ENCODE measurements around the gene S100A1. TPM values are rescaled to one million over a fixed set of nuclear protein-coding genes. Genes with fewer than 3 reads are reported as not detected.

S100A1 gene
- total RNA-seq, 3 donors from 2014 or later (not counting 1 experiment from before 2014, with no cell fraction given), result not detected

DNA sequence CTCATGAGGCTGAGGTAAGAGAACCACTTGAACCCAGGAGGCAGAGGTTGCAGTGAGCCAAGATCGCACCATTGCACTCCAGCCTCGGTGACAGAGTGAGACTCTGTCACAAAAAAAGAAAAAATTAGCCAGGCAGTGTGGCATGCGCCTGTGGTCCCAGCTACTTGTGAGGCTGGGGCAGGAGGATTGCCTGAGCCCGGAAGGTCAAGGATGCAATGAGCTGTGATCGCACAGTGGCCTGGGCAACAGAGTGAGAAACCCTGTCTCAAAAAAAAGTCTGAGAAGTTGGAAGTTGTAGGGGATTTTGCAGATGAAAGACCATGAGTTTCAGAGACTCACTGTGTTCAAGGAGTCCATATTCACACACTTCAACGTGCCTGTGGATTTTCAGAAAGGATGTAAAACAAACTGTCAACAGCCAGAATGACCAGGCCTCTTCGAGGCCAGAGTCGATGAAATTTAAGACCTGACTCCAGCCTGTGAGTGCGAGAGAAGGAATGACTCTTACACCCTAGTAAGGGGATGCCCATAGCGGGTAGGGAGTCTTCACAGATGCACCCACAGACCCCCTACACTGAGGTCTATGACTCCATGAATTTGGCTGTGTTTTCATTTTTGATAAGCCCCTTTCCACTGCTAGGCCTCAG, 3.1 kb upstream of the S100A1 start:
- no peaks in the 10 kb centered on the region for H3K36me3 Mint-ChIP-seq
- no peaks in the 10 kb centered on the region for H3K36me3 ChIP-seq (ENCODE audit: control insufficient read depth, insufficient read depth, low read length)
- no peak overlapping the region for H3K27ac ChIP-seq (ENCODE audit: low read length)
- intact Hi-C loops (cut with micrococcal nuclease), result no loop called here
- no peaks in the 10 kb centered on the region for H3K9me3 Mint-ChIP-seq
- H3K27me3 ChIP-seq (ENCODE audit: control insufficient read depth, insufficient read depth, low read length), result no peaks in the 10 kb centered on the region
- H3K4me1 Mint-ChIP-seq, result peaks cover 8 to 10% of the 10 kb centered on the region in 2 donors
- no peaks in the 10 kb centered on the region for H3K9me3 ChIP-seq (ENCODE audit: control insufficient read depth, insufficient read depth, low read length)
- H3K4me3 ChIP-seq (ENCODE audit: low read length), result no peak overlapping the region
- peaks cover 6 to 8% of the 10 kb centered on the region in 2 donors for H3K27me3 Mint-ChIP-seq (ENCODE audit: low read depth in 2 of 2)
- DNase-seq, result no peak
- H3K4me1 ChIP-seq (ENCODE audit: control insufficient read depth, insufficient read depth, low read length), result peaks cover 19% of the 10 kb centered on the region
- no peak for ATAC-seq
- H3K27ac Mint-ChIP-seq, result no peak overlapping the region
- 94% methylated on average over 10 of the region's 10 CpGs for WGBS (ENCODE audit: insufficient coverage)
- TF ChIP-seq, protein P1, sequence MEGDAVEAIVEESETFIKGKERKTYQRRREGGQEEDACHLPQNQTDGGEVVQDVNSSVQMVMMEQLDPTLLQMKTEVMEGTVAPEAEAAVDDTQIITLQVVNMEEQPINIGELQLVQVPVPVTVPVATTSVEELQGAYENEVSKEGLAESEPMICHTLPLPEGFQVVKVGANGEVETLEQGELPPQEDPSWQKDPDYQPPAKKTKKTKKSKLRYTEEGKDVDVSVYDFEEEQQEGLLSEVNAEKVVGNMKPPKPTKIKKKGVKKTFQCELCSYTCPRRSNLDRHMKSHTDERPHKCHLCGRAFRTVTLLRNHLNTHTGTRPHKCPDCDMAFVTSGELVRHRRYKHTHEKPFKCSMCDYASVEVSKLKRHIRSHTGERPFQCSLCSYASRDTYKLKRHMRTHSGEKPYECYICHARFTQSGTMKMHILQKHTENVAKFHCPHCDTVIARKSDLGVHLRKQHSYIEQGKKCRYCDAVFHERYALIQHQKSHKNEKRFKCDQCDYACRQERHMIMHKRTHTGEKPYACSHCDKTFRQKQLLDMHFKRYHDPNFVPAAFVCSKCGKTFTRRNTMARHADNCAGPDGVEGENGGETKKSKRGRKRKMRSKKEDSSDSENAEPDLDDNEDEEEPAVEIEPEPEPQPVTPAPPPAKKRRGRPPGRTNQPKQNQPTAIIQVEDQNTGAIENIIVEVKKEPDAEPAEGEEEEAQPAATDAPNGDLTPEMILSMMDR (IDR thresholded peaks at IDR 0.05), result no peak
- H3K4me3 Mint-ChIP-seq, result no peak overlapping the region

DNA sequence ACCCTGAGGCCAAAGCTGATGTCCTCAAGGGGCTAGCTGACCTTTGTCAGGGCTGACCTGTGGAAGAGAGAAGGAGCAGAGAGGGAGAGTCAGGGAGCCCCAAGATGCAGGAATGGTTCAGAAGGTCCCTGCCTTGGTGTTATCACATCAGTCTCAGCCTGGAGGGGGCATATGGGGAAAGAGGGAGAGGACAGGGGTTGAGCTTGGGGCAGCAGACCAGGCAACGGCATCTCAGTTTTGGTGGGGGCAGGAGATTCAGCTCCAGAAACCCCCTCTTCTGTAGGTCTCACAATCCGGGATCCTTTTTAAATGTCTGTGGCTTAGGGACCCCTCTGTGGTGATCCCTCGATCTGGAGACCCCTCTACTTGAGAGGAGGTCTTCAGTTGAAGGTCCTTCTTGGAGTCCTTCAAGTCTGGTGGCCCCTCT, 1.7 kb upstream of the S100A1 start:
- ATAC-seq (no peak), DNase-seq (no peak)
- Mint-ChIP-seq H3K4me1 (peaks cover 8 to 10% of the 10 kb centered on the region in 2 donors), H3K36me3 (no peaks in the 10 kb centered on the region), H3K27ac (peak overlapping the region in 1 of 2 donors; percentile 45), H3K9me3 (no peaks in the 10 kb centered on the region), H3K4me3 (no peak overlapping the region), H3K27me3 (ENCODE audit: low read depth in 2 of 2) (peaks cover 6 to 8% of the 10 kb centered on the region in 2 donors)
- H3K9me3 ChIP-seq (ENCODE audit: control insufficient read depth, insufficient read depth, low read length), result no peaks in the 10 kb centered on the region
- TF ChIP-seq, protein P1 (IDR thresholded peaks at IDR 0.05), result no peak
- peaks cover 19% of the 10 kb centered on the region for H3K4me1 ChIP-seq (ENCODE audit: control insufficient read depth, insufficient read depth, low read length)
- no peaks in the 10 kb centered on the region for H3K27me3 ChIP-seq (ENCODE audit: control insufficient read depth, insufficient read depth, low read length)
- intact Hi-C loops (cut with micrococcal nuclease), result no loop called here
- no peak overlapping the region for H3K4me3 ChIP-seq (ENCODE audit: low read length)
- no peak overlapping the region for H3K27ac ChIP-seq (ENCODE audit: low read length)
- WGBS (ENCODE audit: insufficient coverage), result 80% methylated on average over 3 of the region's 3 CpGs
- H3K36me3 ChIP-seq (ENCODE audit: control insufficient read depth, insufficient read depth, low read length), result no peaks in the 10 kb centered on the region

DNA sequence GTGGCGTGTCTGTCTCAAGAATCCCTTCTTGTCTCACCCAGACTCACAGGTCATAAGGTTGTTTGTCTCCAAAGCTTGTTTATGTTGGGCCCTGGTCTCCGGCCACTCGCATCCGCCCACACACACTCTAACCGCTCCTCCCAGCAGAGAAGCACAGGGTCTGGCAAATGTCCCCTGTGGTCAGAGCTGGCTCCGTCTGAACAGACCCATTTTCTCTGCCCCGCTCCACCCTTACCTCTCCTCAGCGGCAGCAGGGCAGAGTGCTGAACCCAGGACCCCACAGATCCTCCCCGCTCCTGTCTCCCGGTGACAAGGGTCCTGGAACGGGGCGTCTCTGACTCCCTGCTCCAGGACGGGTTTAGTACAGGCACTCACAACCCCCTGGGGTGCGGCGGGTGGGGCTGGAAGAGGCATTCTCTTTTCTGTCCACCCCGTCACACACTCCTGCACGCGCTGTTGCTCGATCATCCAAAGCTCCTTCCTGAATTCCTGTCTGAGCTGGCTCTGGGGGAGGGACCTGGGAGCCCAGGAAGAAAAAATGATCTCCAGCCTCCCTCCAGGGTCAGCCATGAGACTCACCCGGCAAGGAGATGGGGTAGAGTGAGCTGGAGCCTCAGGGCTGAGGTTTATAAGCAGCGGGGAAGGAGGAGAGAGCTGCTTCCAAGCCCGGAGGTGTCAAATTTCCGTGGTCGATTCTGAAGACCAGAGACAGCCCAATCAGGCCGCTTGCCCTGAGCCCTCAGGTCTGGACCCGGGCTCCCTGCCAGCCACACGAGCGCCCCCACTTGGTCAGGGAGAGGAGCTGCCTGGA, 1.1 kb upstream of the S100A1 start, which contains the start of gene S100A13:
S100A13 (minus strand) TSS at position 602 of the 811 bp plus-strand sequence. CDS start 1,033 bp downstream, outside the sequence.
- Mint-ChIP-seq H3K4me1 (peaks cover 8 to 10% of the 10 kb centered on the region in 2 donors), H3K9me3 (no peaks in the 10 kb centered on the region), H3K4me3 (peak within 1 kb of the TSS; percentile 74), H3K27ac (peak within 1 kb of the TSS in 1 of 2 donors; percentile 58), H3K36me3 (no peaks in the 10 kb centered on the region), H3K27me3 (ENCODE audit: low read depth in 2 of 2) (peaks cover 6 to 8% of the 10 kb centered on the region in 2 donors)
- Histone ChIP-seq H3K4me3 (ENCODE audit: low read length) (peak within 1 kb of the TSS; percentile 1), H3K36me3 (ENCODE audit: control insufficient read depth, insufficient read depth, low read length) (no peaks in the 10 kb centered on the region), H3K27ac (ENCODE audit: low read length) (peak within 1 kb of the TSS; percentile 12), H3K9me3 (ENCODE audit: control insufficient read depth, insufficient read depth, low read length) (no peaks in the 10 kb centered on the region), H3K27me3 (ENCODE audit: control insufficient read depth, insufficient read depth, low read length) (no peaks in the 10 kb centered on the region), H3K4me1 (ENCODE audit: control insufficient read depth, insufficient read depth, low read length) (peaks cover 19% of the 10 kb centered on the region)
- 34% methylated on average over 28 of the region's 28 CpGs for WGBS (ENCODE audit: insufficient coverage)
- TF ChIP-seq, protein P1 (IDR thresholded peaks at IDR 0.05), result no peak
- peak in 2 of 3 donors; percentile 18 to 61 for ATAC-seq
- intact Hi-C loops (cut with micrococcal nuclease), result no loop called here
- no peak for DNase-seq

Measured in natural killer cell (primary cell).